Liver (tissue), 9 donors: ENCODE data around the gene SDK2. TPM values are rescaled to one million over a fixed set of nuclear protein-coding genes. Genes with fewer than 3 reads are reported as not detected.

Experiments
- DNase-seq: peaks from one replicate; pipeline ENCODE4 v3.0.0-alpha.2; 2017; ENCODE audit warnings: low spot score
- H3K27ac ChIP-seq, 2 donors: one replicate each; pipeline ENCODE4 v1.7.0; 2013; ENCODE audit warnings: inconsistent platforms in 2 of 2, low read length in 2 of 2, control low read depth in 1 of 2, low read depth in 1 of 2, mild to moderate bottlenecking in 1 of 2
- H3K27me3 ChIP-seq, 4 donors: one replicate each; pipeline versions ENCODE4 v1.6.1 to v1.7.0; 2013; ENCODE audit warnings: low read length in 3 of 4, inconsistent platforms in 1 of 4, mild to moderate bottlenecking in 1 of 4, moderate library complexity in 1 of 4; ENCODE audit not compliant: control insufficient read depth in 4 of 4, insufficient read depth in 4 of 4
- H3K36me3 ChIP-seq, 4 donors: one replicate each; pipeline versions ENCODE4 v1.6.1 to v1.7.0; 2013; ENCODE audit warnings: low read length in 3 of 4, mild to moderate bottlenecking in 3 of 4, low read depth in 1 of 4, moderate library complexity in 1 of 4; ENCODE audit not compliant: control insufficient read depth in 4 of 4, insufficient read depth in 3 of 4
- H3K4me1 ChIP-seq, 4 donors: one replicate each; pipeline versions ENCODE4 v1.6.1 to v1.7.0; 2013; ENCODE audit warnings: low read length in 3 of 4, mild to moderate bottlenecking in 3 of 4, moderate library complexity in 1 of 4; ENCODE audit not compliant: control insufficient read depth in 4 of 4, insufficient read depth in 4 of 4
- H3K4me3 ChIP-seq, 3 donors: one replicate each; pipeline versions ENCODE4 v1.6.1 to v1.7.0; 2013; ENCODE audit warnings: low read length in 3 of 3, control low read depth in 1 of 3, low read depth in 1 of 3, mild to moderate bottlenecking in 1 of 3
- H3K9ac ChIP-seq, 2 donors: one replicate each; pipeline ENCODE4 v1.7.0; 2013; ENCODE audit warnings: low read length in 2 of 2, mild to moderate bottlenecking in 2 of 2, moderate library complexity in 2 of 2, control low read depth in 1 of 2, low read depth in 1 of 2
- H3K9me3 ChIP-seq, 4 donors: one replicate each; pipeline versions ENCODE4 v1.6.1 to v1.7.0; 2013; ENCODE audit warnings: low read length in 3 of 4; ENCODE audit not compliant: control insufficient read depth in 4 of 4
- EGR1 ChIP-seq, 2 donors: IDR thresholded peaks; 2 replicates each; pipeline ENCODE4 v1.6.1; 2016 to 2018; ENCODE audit warnings: antibody characterized with exemption in 2 of 2, low read depth in 2 of 2
- FOXA1 ChIP-seq: IDR thresholded peaks from 2 replicates; pipeline ENCODE4 v1.6.1; 2016; ENCODE audit warnings: antibody characterized with exemption
- FOXA2 ChIP-seq: IDR thresholded peaks from 2 replicates; pipeline ENCODE4 v1.6.1; 2016; ENCODE audit warnings: antibody characterized with exemption
- GABPA ChIP-seq, 2 donors: IDR thresholded peaks in 1 of 2; conservative IDR thresholded peaks in 1 of 2; 2 replicates each; pipeline ENCODE4 v1.6.1; 2016; ENCODE audit warnings: antibody characterized with exemption in 2 of 2, mild to moderate bottlenecking in 1 of 2, moderate library complexity in 1 of 2
- HNF4A ChIP-seq, 2 donors: conservative IDR thresholded peaks; 2 replicates each; pipeline ENCODE4 v1.6.1; 2016; ENCODE audit warnings: antibody characterized with exemption in 2 of 2, mild to moderate bottlenecking in 2 of 2
- HNF4G ChIP-seq: IDR thresholded peaks from 2 replicates; pipeline ENCODE4 v1.6.1; 2016; ENCODE audit warnings: antibody characterized with exemption
- JUND ChIP-seq, 2 donors: IDR thresholded peaks; 2 replicates each; pipeline ENCODE4 v1.6.1; 2016; ENCODE audit warnings: antibody characterized with exemption in 2 of 2
- RAD21 ChIP-seq, 2 donors: IDR thresholded peaks; 2 replicates each; pipeline ENCODE4 v1.6.1; 2016; ENCODE audit warnings: antibody characterized with exemption in 2 of 2, mild to moderate bottlenecking in 2 of 2
- RXRA ChIP-seq, 2 donors: IDR thresholded peaks; 2 replicates each; pipeline ENCODE4 v1.6.1; 2017 to 2018; ENCODE audit warnings: antibody characterized with exemption in 2 of 2, mild to moderate bottlenecking in 1 of 2
- SP1 ChIP-seq: IDR thresholded peaks from 2 replicates; pipeline ENCODE4 v1.6.1; 2018; ENCODE audit warnings: antibody characterized with exemption, mild to moderate bottlenecking
- TAF1 ChIP-seq: conservative IDR thresholded peaks from 2 replicates; pipeline ENCODE4 v1.6.1; 2016; ENCODE audit warnings: antibody characterized with exemption, mild to moderate bottlenecking
- YY1 ChIP-seq: IDR thresholded peaks from 2 replicates; pipeline ENCODE4 v1.6.1; 2016; ENCODE audit warnings: antibody characterized with exemption, mild to moderate bottlenecking
- WGBS: extraction: QIAGEN DNeasy Blood & Tissue Kit; methylation state at CpG from one replicate; pipeline ENCODE4 v1.1.7; 2013; 5-methylcytosine and 5-hydroxymethylcytosine counted together
- polyA plus RNA-seq, 2 donors: library from polyadenylated mRNA; stranded (reverse) in 1 of 2; unstranded in 1 of 2; fragments of 200-250 nt in 1 of 2; fragments of >200 nt in 1 of 2; fragmentation: Nextera tagmentation in 1 of 2; extraction: Ambion mirVana in 1 of 2; gene quantifications; one replicate each; pipeline versions ENCODE4 v1.2.1 to v1.2.3, GENCODE V29; 2013 to 2015
- total RNA-seq, 2 donors: library from RNA; depleted of rRNA; stranded (reverse); fragments of >200 nt; gene quantifications; one replicate each; pipeline ENCODE4 v1.2.3, GENCODE V29; 2014
- TF ChIP-seq, protein P1 (sequence below): fragments of 150-350 bp; IDR thresholded peaks from 2 replicates; pipeline ENCODE4 v1.5.1; 2017; ENCODE audit warnings: improper control_type of control experiment, low read depth, low read length; ENCODE audit not compliant: missing input control
- TF ChIP-seq, protein P2 (sequence below): IDR thresholded peaks from 2 replicates; pipeline ENCODE4 v1.6.1; 2016; ENCODE audit warnings: antibody characterized with exemption, mild to moderate bottlenecking
- TF ChIP-seq, protein P3 (sequence below): IDR thresholded peaks from 2 replicates; pipeline ENCODE4 v1.6.1; 2016; ENCODE audit warnings: antibody characterized with exemption
- donor health status: healthy.
- donor health status: healthy.
- donor health status: healthy.
- donor health status: healthy.
- donor health status: healthy.

Gene SDK2
- total and polyA plus RNA-seq, 4 donors = 0.05 to 0.42 (median 0.10) TPM

DNA sequence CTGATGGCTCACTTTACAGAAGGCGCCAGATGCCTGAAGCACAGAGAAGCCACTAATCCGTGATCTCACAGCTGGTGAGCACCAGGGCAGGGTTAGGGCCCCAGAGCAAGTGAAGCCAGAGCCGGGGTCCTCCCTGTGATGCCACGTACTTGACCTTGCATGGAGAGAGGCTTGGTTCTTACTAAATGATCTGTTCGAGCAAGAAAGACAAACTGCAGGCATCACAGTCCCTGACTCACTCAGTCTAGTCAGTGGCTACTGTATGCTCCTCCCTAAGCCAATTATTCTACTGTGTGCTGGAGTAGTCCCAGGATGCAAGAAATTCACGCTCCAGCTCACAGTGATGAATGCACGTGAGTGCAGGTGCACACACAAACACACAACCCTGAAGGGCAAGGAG lies 55.4 kb downstream of the SDK2 start:
- Histone ChIP-seq H3K27ac (no peak overlapping the region), H3K27me3 (peaks cover 0 to 2% (median 0%) of the 10 kb centered on the region in 4 donors), H3K9me3 (no peaks in the 10 kb centered on the region), H3K4me1 (peaks cover 0 to 5% (median 0%) of the 10 kb centered on the region in 4 donors), H3K9ac (no peak overlapping the region), H3K36me3 (no peaks in the 10 kb centered on the region), H3K4me3 (no peak overlapping the region)
- WGBS = 67% methylated on average over 7 of the region's 7 CpGs
- TF ChIP-seq HNF4A (conservative IDR thresholded peaks at IDR 0.05) (no peak), GABPA (IDR thresholded peaks at IDR 0.05 in 1 of 2, conservative IDR thresholded peaks at IDR 0.05 in 1 of 2) (no peak), EGR1 (IDR thresholded peaks at IDR 0.05; ENCODE audit: low read depth in 2 of 2) (no peak), HNF4G (no peak), FOXA1 (no peak), TAF1 (no peak), SP1 (no peak), FOXA2 (no peak), RXRA (IDR thresholded peaks at IDR 0.05) (no peak), YY1 (no peak), RAD21 (IDR thresholded peaks at IDR 0.05) (no peak), JUND (IDR thresholded peaks at IDR 0.05) (no peak)
- TF ChIP-seq, protein P1, sequence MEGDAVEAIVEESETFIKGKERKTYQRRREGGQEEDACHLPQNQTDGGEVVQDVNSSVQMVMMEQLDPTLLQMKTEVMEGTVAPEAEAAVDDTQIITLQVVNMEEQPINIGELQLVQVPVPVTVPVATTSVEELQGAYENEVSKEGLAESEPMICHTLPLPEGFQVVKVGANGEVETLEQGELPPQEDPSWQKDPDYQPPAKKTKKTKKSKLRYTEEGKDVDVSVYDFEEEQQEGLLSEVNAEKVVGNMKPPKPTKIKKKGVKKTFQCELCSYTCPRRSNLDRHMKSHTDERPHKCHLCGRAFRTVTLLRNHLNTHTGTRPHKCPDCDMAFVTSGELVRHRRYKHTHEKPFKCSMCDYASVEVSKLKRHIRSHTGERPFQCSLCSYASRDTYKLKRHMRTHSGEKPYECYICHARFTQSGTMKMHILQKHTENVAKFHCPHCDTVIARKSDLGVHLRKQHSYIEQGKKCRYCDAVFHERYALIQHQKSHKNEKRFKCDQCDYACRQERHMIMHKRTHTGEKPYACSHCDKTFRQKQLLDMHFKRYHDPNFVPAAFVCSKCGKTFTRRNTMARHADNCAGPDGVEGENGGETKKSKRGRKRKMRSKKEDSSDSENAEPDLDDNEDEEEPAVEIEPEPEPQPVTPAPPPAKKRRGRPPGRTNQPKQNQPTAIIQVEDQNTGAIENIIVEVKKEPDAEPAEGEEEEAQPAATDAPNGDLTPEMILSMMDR = no peak
- TF ChIP-seq, protein P2, sequence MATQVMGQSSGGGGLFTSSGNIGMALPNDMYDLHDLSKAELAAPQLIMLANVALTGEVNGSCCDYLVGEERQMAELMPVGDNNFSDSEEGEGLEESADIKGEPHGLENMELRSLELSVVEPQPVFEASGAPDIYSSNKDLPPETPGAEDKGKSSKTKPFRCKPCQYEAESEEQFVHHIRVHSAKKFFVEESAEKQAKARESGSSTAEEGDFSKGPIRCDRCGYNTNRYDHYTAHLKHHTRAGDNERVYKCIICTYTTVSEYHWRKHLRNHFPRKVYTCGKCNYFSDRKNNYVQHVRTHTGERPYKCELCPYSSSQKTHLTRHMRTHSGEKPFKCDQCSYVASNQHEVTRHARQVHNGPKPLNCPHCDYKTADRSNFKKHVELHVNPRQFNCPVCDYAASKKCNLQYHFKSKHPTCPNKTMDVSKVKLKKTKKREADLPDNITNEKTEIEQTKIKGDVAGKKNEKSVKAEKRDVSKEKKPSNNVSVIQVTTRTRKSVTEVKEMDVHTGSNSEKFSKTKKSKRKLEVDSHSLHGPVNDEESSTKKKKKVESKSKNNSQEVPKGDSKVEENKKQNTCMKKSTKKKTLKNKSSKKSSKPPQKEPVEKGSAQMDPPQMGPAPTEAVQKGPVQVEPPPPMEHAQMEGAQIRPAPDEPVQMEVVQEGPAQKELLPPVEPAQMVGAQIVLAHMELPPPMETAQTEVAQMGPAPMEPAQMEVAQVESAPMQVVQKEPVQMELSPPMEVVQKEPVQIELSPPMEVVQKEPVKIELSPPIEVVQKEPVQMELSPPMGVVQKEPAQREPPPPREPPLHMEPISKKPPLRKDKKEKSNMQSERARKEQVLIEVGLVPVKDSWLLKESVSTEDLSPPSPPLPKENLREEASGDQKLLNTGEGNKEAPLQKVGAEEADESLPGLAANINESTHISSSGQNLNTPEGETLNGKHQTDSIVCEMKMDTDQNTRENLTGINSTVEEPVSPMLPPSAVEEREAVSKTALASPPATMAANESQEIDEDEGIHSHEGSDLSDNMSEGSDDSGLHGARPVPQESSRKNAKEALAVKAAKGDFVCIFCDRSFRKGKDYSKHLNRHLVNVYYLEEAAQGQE = no peak
- TF ChIP-seq, protein P3, sequence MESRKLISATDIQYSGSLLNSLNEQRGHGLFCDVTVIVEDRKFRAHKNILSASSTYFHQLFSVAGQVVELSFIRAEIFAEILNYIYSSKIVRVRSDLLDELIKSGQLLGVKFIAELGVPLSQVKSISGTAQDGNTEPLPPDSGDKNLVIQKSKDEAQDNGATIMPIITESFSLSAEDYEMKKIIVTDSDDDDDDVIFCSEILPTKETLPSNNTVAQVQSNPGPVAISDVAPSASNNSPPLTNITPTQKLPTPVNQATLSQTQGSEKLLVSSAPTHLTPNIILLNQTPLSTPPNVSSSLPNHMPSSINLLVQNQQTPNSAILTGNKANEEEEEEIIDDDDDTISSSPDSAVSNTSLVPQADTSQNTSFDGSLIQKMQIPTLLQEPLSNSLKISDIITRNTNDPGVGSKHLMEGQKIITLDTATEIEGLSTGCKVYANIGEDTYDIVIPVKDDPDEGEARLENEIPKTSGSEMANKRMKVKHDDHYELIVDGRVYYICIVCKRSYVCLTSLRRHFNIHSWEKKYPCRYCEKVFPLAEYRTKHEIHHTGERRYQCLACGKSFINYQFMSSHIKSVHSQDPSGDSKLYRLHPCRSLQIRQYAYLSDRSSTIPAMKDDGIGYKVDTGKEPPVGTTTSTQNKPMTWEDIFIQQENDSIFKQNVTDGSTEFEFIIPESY = no peak
- no peak for DNase-seq

GRCh38 chr17:73588301-73588846 lies 55.9 kb downstream of the SDK2 start:
- DNase-seq = no peak
- 80% methylated on average over 15 of the region's 15 CpGs for WGBS
- H3K36me3 ChIP-seq = no peaks in the 10 kb centered on the region
- H3K27me3 ChIP-seq = peaks cover 0 to 2% (median 0%) of the 10 kb centered on the region in 4 donors
- H3K9ac ChIP-seq = no peak overlapping the region
- H3K4me1 ChIP-seq = peaks cover 0 to 5% (median 0%) of the 10 kb centered on the region in 4 donors
- H3K27ac ChIP-seq = no peak overlapping the region
- no peaks in the 10 kb centered on the region for H3K9me3 ChIP-seq
- TF ChIP-seq EGR1 (IDR thresholded peaks at IDR 0.05; ENCODE audit: low read depth in 2 of 2) (no peak), TAF1 (no peak), HNF4G (no peak), RXRA (IDR thresholded peaks at IDR 0.05) (no peak), FOXA2 (no peak)
- TF ChIP-seq, protein P1 = no peak
- no peak overlapping the region for H3K4me3 ChIP-seq
